ENCODE results near the gene RSU1. TPM values are rescaled to one million over a fixed set of nuclear protein-coding genes. Genes with fewer than 3 reads are reported as not detected.
A peak's percentile ranks its signal among the peaks of the same experiment; 100 is the strongest.

The RSU1 gene
- total RNA-seq, 1 donor from 2014 or later = 25.0 TPM

DNA sequence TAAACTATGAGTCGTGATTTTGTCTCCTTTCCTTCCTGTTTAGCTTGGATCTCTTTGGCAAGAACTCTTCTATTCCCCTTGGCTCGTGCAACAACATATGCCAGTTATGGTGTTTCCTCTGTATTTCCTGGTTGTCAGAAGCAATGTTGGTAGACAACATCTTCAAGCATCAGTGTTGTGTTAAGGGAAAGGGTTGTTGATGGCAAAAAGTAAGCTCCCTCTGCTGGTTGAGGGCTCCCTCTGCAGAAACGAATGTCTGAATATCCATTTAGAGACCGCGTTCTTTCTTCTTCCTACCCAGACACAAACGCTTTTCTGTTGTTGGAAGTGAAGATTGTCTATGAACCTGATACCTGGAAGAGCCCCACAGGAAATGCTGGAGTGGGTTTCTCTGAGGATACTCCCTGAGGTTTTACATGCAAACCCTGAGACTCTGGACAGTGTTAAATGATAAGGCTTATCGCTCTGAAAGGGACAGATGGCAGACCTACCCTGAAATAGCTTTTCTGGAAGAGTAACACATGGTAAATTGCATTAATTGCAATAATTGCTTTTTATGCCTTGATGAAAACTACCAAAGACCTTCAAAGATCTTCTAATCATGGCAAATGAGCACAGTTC is 272.0 kb downstream of the RSU1 start:
- FAIRE-seq (no peak), DNase-seq (ENCODE audit: low read depth) (peak; percentile 48)
- H3K27me3 ChIP-seq (ENCODE audit: control insufficient read depth, insufficient read depth, low read length) = no peaks in the 10 kb centered on the region
- no peaks in the 10 kb centered on the region for H3K36me3 ChIP-seq (ENCODE audit: control insufficient read depth, insufficient read depth, low read length)
- TF ChIP-seq, protein P1, sequence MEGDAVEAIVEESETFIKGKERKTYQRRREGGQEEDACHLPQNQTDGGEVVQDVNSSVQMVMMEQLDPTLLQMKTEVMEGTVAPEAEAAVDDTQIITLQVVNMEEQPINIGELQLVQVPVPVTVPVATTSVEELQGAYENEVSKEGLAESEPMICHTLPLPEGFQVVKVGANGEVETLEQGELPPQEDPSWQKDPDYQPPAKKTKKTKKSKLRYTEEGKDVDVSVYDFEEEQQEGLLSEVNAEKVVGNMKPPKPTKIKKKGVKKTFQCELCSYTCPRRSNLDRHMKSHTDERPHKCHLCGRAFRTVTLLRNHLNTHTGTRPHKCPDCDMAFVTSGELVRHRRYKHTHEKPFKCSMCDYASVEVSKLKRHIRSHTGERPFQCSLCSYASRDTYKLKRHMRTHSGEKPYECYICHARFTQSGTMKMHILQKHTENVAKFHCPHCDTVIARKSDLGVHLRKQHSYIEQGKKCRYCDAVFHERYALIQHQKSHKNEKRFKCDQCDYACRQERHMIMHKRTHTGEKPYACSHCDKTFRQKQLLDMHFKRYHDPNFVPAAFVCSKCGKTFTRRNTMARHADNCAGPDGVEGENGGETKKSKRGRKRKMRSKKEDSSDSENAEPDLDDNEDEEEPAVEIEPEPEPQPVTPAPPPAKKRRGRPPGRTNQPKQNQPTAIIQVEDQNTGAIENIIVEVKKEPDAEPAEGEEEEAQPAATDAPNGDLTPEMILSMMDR (IDR thresholded peaks at IDR 0.05; ENCODE audit: insufficient read depth, low read length, severe bottlenecking) = peak; percentile 78
- no peak overlapping the region for H3K4me3 ChIP-seq (ENCODE audit: low read depth, low read length)

DNA sequence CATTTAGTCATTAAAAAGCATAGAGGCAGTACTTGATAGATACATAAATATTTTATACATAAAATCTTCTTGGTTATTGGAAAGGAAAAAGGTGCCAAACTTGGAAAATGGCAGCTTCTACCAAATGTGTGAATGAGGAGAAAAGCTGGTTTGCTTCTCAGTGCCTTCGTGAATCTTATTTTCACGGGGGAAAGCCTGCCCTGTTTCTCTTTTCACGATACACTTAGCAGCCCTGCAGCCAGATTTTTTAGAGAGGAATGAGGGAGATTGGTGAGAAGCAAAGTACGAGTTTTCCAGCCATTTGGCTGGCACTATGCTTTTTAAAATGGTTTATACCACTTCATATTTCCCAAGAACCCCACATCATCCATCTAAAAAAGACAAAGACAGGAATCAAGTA is 272.6 kb downstream of the RSU1 start:
- Histone ChIP-seq H3K36me3 (ENCODE audit: control insufficient read depth, insufficient read depth, low read length) (no peaks in the 10 kb centered on the region), H3K4me3 (ENCODE audit: low read depth, low read length) (no peak overlapping the region), H3K27me3 (ENCODE audit: control insufficient read depth, insufficient read depth, low read length) (no peaks in the 10 kb centered on the region)
- DNase-seq (ENCODE audit: low read depth) (no peak), FAIRE-seq (no peak)
- TF ChIP-seq, protein P1 (IDR thresholded peaks at IDR 0.05; ENCODE audit: insufficient read depth, low read length, severe bottlenecking) = no peak

DNA sequence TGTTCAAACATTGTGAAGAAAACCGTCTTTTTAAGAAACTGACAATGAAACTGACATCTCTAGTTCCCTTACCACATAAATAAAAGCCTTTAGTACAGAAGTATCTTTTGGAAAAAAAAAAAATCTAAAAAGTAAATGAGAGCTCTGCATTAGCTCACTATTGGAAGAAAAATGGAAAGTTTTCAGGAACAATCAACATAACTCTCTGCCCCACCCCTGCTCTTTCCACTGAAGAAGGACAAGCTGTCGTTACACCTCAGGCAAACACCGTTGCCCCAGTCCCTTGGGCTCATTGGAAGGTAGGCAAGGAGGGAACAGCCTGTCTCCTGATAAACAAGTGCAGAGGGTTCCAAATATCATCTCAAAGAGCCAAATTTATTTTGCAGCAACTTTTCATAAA is 273.1 kb downstream of the RSU1 start:
- FAIRE-seq (no peak), DNase-seq (ENCODE audit: low read depth) (no peak)
- Histone ChIP-seq H3K36me3 (ENCODE audit: control insufficient read depth, insufficient read depth, low read length) (no peaks in the 10 kb centered on the region), H3K27me3 (ENCODE audit: control insufficient read depth, insufficient read depth, low read length) (no peaks in the 10 kb centered on the region), H3K4me3 (ENCODE audit: low read depth, low read length) (no peak overlapping the region)
- TF ChIP-seq, protein P1 (IDR thresholded peaks at IDR 0.05; ENCODE audit: insufficient read depth, low read length, severe bottlenecking) = no peak

Data from bronchial epithelial cell (primary cell).